Astrocyte (in vitro differentiated cells and primary cell): ENCODE results near the gene ZFHX3.

ENCODE experiments used
- CTCF ChIP-seq: IDR thresholded peaks from 2 replicates; pipeline ENCODE4 v1.5.1; 2011; ENCODE audit warnings: low read depth, mild to moderate bottlenecking, inconsistent platforms, low read length, moderate library complexity; ENCODE audit not compliant: insufficient read depth
- EZH2 ChIP-seq: IDR thresholded peaks from 2 replicates; pipeline ENCODE4 v1.6.1; 2012; ENCODE audit warnings: mild to moderate bottlenecking, low read length, inconsistent platforms; ENCODE audit not compliant: insufficient read depth

DNA sequence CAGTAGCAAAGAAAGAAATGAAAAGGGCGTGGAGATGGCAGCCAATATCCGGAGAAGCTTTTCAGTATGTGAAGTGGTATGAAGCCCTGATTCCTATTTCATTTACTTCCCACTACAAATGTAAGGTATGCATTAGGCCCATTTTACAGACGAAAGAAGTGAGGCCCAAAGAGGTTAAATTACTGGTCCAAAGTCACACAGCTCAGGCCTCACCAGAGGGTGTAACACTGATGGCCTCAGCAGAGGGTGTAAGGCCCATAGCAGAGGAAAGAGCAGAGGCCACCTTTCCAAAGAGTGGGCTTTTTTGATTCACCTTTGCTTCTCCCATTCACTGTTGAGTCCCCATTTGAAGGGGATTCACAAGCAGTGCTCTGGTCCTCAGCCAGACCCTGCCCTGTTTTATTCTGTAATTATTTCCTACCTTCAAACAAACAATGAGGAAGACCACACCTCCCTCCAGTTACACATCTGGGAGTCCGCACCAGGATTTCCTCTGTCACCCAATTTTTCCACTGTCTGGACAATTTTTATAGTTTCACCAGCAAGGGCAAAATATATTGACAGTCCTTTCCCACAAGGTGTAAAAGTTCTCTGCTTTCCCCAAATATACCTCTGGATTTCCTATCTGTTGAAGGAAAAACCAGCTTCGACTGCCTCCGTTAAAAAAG is 7.1 kb downstream of the ZFHX3 start:
- TF ChIP-seq CTCF (no peak), EZH2 (no peak)
